GM12878 (cell line): ENCODE results near the gene SUSD2. TPM values are rescaled to one million over a fixed set of nuclear protein-coding genes. Genes with fewer than 3 reads are reported as not detected.

Experiments
- BMI1 ChIP-seq: fragments of 450-650 bp; IDR thresholded peaks from 2 replicates; pipeline ENCODE4 v1.6.1; 2016; ENCODE audit warnings: mild to moderate bottlenecking, moderate library complexity, borderline replicate concordance
- CHD4 ChIP-seq: fragments of 200-600 bp; sonication (generic); IDR thresholded peaks from 2 replicates; pipeline ENCODE4 v1.6.1; 2016; ENCODE audit warnings: mild to moderate bottlenecking
- EED ChIP-seq: sonication (generic); IDR thresholded peaks from 2 replicates; pipeline ENCODE4 v1.6.1; 2016; ENCODE audit warnings: antibody characterized with exemption, low read depth
- ESRRA ChIP-seq: IDR thresholded peaks from 2 replicates; pipeline ENCODE4 v1.6.1; 2012; ENCODE audit warnings: mild to moderate bottlenecking, low read length, improper control_type of control experiment
- EZH2 ChIP-seq: IDR thresholded peaks from 2 replicates; pipeline ENCODE4 v1.6.1; 2012; ENCODE audit warnings: low read depth, mild to moderate bottlenecking, control low read depth, inconsistent platforms, low read length, borderline replicate concordance; ENCODE audit not compliant: control insufficient read depth
- HDGF ChIP-seq: fragments of 450-650 bp; IDR thresholded peaks from 2 replicates; pipeline ENCODE4 v1.6.1; 2016; ENCODE audit warnings: antibody characterized with exemption
- JUNB ChIP-seq: IDR thresholded peaks from 2 replicates; pipeline ENCODE4 v1.6.1; 2016; ENCODE audit warnings: antibody characterized with exemption, mild to moderate bottlenecking
- KLF5 ChIP-seq: fragments of 450-650 bp; IDR thresholded peaks from 2 replicates; pipeline ENCODE4 v1.6.1; 2014; ENCODE audit warnings: mild to moderate bottlenecking; ENCODE audit not compliant: partially characterized antibody
- LARP7 ChIP-seq: fragments of 450-650 bp; IDR thresholded peaks from 2 replicates; pipeline ENCODE4 v1.6.1; 2017; ENCODE audit warnings: mild to moderate bottlenecking
- MTA2 ChIP-seq: fragments of 450-650 bp; IDR thresholded peaks from 2 replicates; pipeline ENCODE4 v1.6.1; 2016; ENCODE audit warnings: low read depth, mild to moderate bottlenecking, moderate library complexity
- MTA3 ChIP-seq: IDR thresholded peaks from 2 replicates; pipeline ENCODE4 v1.6.1; 2012; ENCODE audit warnings: low read length, inconsistent platforms, borderline replicate concordance
- NR2C2 ChIP-seq: IDR thresholded peaks from 2 replicates; pipeline ENCODE4 v1.6.1; 2011; ENCODE audit warnings: borderline replicate concordance, low read depth; ENCODE audit not compliant: control insufficient read depth, insufficient read length
- PAX5 ChIP-seq: IDR thresholded peaks from 2 replicates; pipeline ENCODE4 v1.6.1; 2011; ENCODE audit warnings: low read depth, low read length, borderline replicate concordance
- PML ChIP-seq: IDR thresholded peaks from 2 replicates; pipeline ENCODE4 v1.6.1; 2012; ENCODE audit warnings: low read length, inconsistent platforms
- POLR2A ChIP-seq: IDR thresholded peaks from 2 replicates; pipeline ENCODE4 v1.6.1; 2011; ENCODE audit warnings: low read depth, mild to moderate bottlenecking, low read length
- POLR2AphosphoS2 ChIP-seq: IDR thresholded peaks from 2 replicates; pipeline ENCODE4 v1.6.1; 2011; ENCODE audit warnings: low read depth, mild to moderate bottlenecking, low read length, improper control_type of control experiment, moderate library complexity
- RB1 ChIP-seq: fragments of 450-650 bp; formaldehyde crosslinking; IDR thresholded peaks from 2 replicates; pipeline ENCODE4 v1.6.1; 2017; ENCODE audit warnings: mild to moderate bottlenecking, borderline replicate concordance
- RCOR1 ChIP-seq: conservative IDR thresholded peaks from 2 replicates; pipeline ENCODE4 v1.6.1; 2012; ENCODE audit warnings: low read depth, low read length, improper control_type of control experiment
- RUNX3 ChIP-seq: IDR thresholded peaks from 2 replicates; pipeline ENCODE4 v1.6.1; 2012; ENCODE audit warnings: low read length, inconsistent platforms
- SIN3A ChIP-seq: IDR thresholded peaks from 2 replicates; pipeline ENCODE4 v1.6.1; 2012; ENCODE audit warnings: low read depth, low read length, improper control_type of control experiment
- TARDBP ChIP-seq: IDR thresholded peaks from 2 replicates; pipeline ENCODE4 v1.6.1; 2016; ENCODE audit warnings: borderline replicate concordance
- TBL1XR1 ChIP-seq: IDR thresholded peaks from 2 replicates; pipeline ENCODE4 v1.6.1; 2012; ENCODE audit warnings: low read depth, low read length, improper control_type of control experiment
- TCF3 ChIP-seq: IDR thresholded peaks from 2 replicates; pipeline ENCODE4 v1.6.1; 2012; ENCODE audit warnings: low read depth, mild to moderate bottlenecking, low read length, borderline replicate concordance; ENCODE audit not compliant: insufficient read depth
- YBX1 ChIP-seq: fragments of 450-650 bp; IDR thresholded peaks from 2 replicates; pipeline ENCODE4 v1.6.1; 2016; ENCODE audit warnings: antibody characterized with exemption
- ZNF217 ChIP-seq: fragments of 450-650 bp; IDR thresholded peaks from 2 replicates; pipeline ENCODE4 v1.6.1; 2017; ENCODE audit warnings: antibody characterized with exemption, mild to moderate bottlenecking
- ZNF24 ChIP-seq: fragments of 450-650 bp; IDR thresholded peaks from 2 replicates; pipeline ENCODE4 v1.6.1; 2017; ENCODE audit warnings: antibody characterized with exemption, mild to moderate bottlenecking
- ZNF622 ChIP-seq: fragments of 450-650 bp; IDR thresholded peaks from 2 replicates; pipeline ENCODE4 v1.6.1; 2017; ENCODE audit warnings: mild to moderate bottlenecking, inconsistent platforms
- polyA plus RNA-seq, 11 experiments: library from polyadenylated mRNA; depleted of rRNA in 4 of 11; unstranded in 6 of 11; stranded (reverse) in 5 of 11; fragments of >200 nt; fragmentation: Nextera tagmentation in 4 of 11; fragmentation: Illumina TruSeq in 1 of 11; extraction: Ambion mirVana in 4 of 11; extraction: Trizol in 1 of 11; gene quantifications; 1 replicate in 1 of 11; 2 replicates in 10 of 11; pipeline versions ENCODE4 v1.2.1 to v1.2.3, GENCODE V29; 2011 to 2016; ENCODE audit warnings: inconsistent platforms in 2 of 11, missing spikeins in 2 of 11, low read depth in 1 of 11
- total RNA-seq, 4 experiments: library from RNA; depleted of rRNA in 3 of 4; stranded (reverse); fragments of >200 nt in 3 of 4; fragmentation: Illumina TruSeq in 1 of 4; extraction: Trizol in 1 of 4; gene quantifications; 2 replicates each; pipeline versions ENCODE4 v1.2.1 to v1.2.3, GENCODE V29; 2013 to 2021
- TF ChIP-seq, protein P1 (sequence below): fragments of 450-650 bp; IDR thresholded peaks from 2 replicates; pipeline ENCODE4 v1.6.1; 2018; ENCODE audit warnings: mild to moderate bottlenecking, low read depth, moderate library complexity; ENCODE audit not compliant: partially characterized antibody
- TF ChIP-seq, protein P2 (sequence below): IDR thresholded peaks from 2 replicates; pipeline ENCODE4 v1.6.1; 2011; ENCODE audit warnings: low read depth, mild to moderate bottlenecking, low read length, moderate library complexity, borderline replicate concordance; ENCODE audit errors: extremely low read depth
- TF ChIP-seq, protein P3 (sequence below): fragments of 450-650 bp; IDR thresholded peaks from 2 replicates; pipeline ENCODE4 v1.6.1; 2017; ENCODE audit warnings: mild to moderate bottlenecking

Gene SUSD2
- total and polyA plus RNA-seq, 10 of the 15 experiments (the other 5 are each of a cell fraction or from before 2014, with no cell fraction given): 0.04 to 0.31 (median 0.11) TPM; not detected in 5

DNA sequence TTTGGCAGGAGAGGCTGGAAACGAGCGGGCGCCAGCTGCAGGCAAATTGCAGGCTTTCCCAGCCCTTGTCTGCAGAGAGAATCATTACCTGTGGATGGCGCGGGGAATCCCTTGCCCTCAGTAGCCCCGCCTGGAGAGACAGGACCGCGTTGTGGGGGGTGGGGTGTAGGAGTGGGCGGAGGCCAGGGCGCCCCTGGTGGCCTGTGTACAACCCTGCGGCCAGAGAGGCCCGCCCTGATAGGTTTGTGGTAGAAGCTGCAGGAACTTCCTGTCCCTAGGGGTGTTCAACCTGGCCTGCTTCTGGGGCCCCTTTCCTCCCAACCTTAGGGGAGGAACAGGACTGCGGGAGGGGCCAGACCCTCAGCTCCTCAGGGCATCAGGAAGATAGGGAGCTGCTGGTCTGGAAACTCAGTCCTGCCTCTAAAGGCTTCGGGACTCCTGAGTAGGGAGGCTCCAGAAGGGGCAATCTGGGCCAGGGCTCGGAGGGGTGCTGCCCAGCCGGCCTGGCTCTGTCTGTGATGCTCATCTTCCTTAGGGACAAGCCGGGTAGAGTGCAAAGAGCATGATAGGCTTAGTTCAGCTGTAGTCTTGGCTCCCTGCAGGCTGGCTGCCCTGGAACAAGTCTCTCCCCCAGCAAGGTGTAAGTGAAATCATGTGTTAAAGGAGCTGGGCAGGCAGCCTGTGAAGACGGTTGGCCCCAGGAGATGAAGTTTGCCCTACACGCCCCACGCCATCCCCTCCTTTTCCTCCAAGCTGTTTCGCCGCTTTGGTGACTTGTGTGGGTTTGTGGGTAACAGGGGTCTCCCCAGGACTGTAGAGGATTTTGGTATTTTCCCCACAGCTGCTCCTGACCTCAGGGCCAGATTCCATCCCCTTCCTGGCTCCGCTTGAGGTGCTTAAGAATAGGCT is 24.1 kb upstream of the SUSD2 start (continued):
- TF ChIP-seq, protein P1, sequence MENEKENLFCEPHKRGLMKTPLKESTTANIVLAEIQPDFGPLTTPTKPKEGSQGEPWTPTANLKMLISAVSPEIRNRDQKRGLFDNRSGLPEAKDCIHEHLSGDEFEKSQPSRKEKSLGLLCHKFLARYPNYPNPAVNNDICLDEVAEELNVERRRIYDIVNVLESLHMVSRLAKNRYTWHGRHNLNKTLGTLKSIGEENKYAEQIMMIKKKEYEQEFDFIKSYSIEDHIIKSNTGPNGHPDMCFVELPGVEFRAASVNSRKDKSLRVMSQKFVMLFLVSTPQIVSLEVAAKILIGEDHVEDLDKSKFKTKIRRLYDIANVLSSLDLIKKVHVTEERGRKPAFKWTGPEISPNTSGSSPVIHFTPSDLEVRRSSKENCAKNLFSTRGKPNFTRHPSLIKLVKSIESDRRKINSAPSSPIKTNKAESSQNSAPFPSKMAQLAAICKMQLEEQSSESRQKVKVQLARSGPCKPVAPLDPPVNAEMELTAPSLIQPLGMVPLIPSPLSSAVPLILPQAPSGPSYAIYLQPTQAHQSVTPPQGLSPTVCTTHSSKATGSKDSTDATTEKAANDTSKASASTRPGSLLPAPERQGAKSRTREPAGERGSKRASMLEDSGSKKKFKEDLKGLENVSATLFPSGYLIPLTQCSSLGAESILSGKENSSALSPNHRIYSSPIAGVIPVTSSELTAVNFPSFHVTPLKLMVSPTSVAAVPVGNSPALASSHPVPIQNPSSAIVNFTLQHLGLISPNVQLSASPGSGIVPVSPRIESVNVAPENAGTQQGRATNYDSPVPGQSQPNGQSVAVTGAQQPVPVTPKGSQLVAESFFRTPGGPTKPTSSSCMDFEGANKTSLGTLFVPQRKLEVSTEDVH: no peak
- TF ChIP-seq TCF3 (no peak), TARDBP (no peak), BMI1 (no peak), ZNF217 (no peak), RCOR1 (no peak), POLR2AphosphoS2 (no peak), PML (no peak), CHD4 (no peak), LARP7 (no peak), MTA2 (peak; percentile 51; the same call in 1 of the 2 replicates), EED (peak; percentile 79), RUNX3 (peak; percentile 94), TBL1XR1 (peak; percentile 74; the same call in 1 of the 2 replicates), HDGF (no peak), YBX1 (no peak), JUNB (no peak), EZH2 (no peak), MTA3 (no peak), NR2C2 (no peak), PAX5 (0 out of 2 replicates have a peak, but pooled peaks have one; percentile 35), ZNF622 (no peak), SIN3A (peak; percentile 32; the same call in 1 of the 2 replicates), KLF5 (peak; percentile 23), RB1 (no peak; the same call in 1 of the 2 replicates), ZNF24 (no peak), POLR2A (peak; percentile 79), ESRRA (no peak)
- TF ChIP-seq, protein P2, sequence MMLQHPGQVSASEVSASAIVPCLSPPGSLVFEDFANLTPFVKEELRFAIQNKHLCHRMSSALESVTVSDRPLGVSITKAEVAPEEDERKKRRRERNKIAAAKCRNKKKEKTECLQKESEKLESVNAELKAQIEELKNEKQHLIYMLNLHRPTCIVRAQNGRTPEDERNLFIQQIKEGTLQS: no peak
- TF ChIP-seq, protein P3, sequence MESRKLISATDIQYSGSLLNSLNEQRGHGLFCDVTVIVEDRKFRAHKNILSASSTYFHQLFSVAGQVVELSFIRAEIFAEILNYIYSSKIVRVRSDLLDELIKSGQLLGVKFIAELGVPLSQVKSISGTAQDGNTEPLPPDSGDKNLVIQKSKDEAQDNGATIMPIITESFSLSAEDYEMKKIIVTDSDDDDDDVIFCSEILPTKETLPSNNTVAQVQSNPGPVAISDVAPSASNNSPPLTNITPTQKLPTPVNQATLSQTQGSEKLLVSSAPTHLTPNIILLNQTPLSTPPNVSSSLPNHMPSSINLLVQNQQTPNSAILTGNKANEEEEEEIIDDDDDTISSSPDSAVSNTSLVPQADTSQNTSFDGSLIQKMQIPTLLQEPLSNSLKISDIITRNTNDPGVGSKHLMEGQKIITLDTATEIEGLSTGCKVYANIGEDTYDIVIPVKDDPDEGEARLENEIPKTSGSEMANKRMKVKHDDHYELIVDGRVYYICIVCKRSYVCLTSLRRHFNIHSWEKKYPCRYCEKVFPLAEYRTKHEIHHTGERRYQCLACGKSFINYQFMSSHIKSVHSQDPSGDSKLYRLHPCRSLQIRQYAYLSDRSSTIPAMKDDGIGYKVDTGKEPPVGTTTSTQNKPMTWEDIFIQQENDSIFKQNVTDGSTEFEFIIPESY: no peak
